ENCODE results near the gene MELTF. TPM values are rescaled to one million over a fixed set of nuclear protein-coding genes. Genes with fewer than 3 reads are reported as not detected.

MELTF gene
- total RNA-seq, 1 experiment from 2014 or later = 9.2 TPM

GRCh38 chr3:197010556-197011351, 18.9 kb downstream of the MELTF start:
- Mint-ChIP-seq H3K36me3 (ENCODE audit: insufficient read depth in 1 of 3, low read depth in 3 of 3) (no peaks in the 10 kb centered on the region), H3K4me3 (no peak overlapping the region), H3K27ac (no peak overlapping the region), H3K27me3 (ENCODE audit: low read depth) (peaks cover 8% of the 10 kb centered on the region), H3K9me3 (no peaks in the 10 kb centered on the region), H3K4me1 (peaks cover 0 to 3% of the 10 kb centered on the region in 2 experiments; a peak in 1 of 4 replicates)
- Histone ChIP-seq H2BK15ac (ENCODE audit: low read depth, low read length) (no peak overlapping the region), H3K27me3 (ENCODE audit: insufficient read depth, low read length) (no peaks in the 10 kb centered on the region), H3K9me3 (ENCODE audit: control insufficient read depth, low read depth, low read length) (no peaks in the 10 kb centered on the region), H3K4ac (ENCODE audit: low read depth, low read length) (no peak overlapping the region), H3K9ac (ENCODE audit: extremely low read depth, insufficient read length, low read length) (no peak overlapping the region), H2BK120ac (ENCODE audit: low read depth, low read length, poor library complexity, severe bottlenecking) (no peak overlapping the region), H2AFZ (ENCODE audit: low read length) (no peak overlapping the region), H3K4me1 (ENCODE audit: insufficient read depth, low read length) (no peaks in the 10 kb centered on the region), H3K23ac (ENCODE audit: insufficient read length, low read depth, low read length) (no peak overlapping the region), H4K20me1 (ENCODE audit: control insufficient read depth, insufficient read depth, insufficient read length) (no peaks in the 10 kb centered on the region), H2BK20ac (ENCODE audit: low read depth, low read length, poor library complexity, severe bottlenecking) (no peak overlapping the region), H4K8ac (replicated peaks; ENCODE audit: insufficient read length, low read depth, low read length) (no peak overlapping the region), H3K23me2 (ENCODE audit: insufficient read length, low read depth, low read length, poor library complexity, severe bottlenecking) (no peaks in the 10 kb centered on the region), H2AK5ac (ENCODE audit: insufficient read length, low read length) (no peak overlapping the region), H3K79me1 (ENCODE audit: insufficient read depth, low read depth, low read length, poor library complexity, severe bottlenecking) (no peaks in the 10 kb centered on the region), H3K79me2 (ENCODE audit: insufficient read depth, low read length) (no peaks in the 10 kb centered on the region), H4K5ac (ENCODE audit: insufficient read length, low read depth, low read length) (no peak overlapping the region), H3K56ac (ENCODE audit: insufficient read length, low read depth, low read length) (no peak overlapping the region), H2BK5ac (ENCODE audit: insufficient read length, low read length) (no peak overlapping the region), H3K27ac (ENCODE audit: insufficient read length, low read depth, low read length) (no peak overlapping the region), H2BK12ac (ENCODE audit: insufficient read length, low read depth, low read length) (no peak overlapping the region), H4K91ac (ENCODE audit: insufficient read length, low read depth, low read length) (no peak overlapping the region), H3K4me2 (ENCODE audit: insufficient read depth, insufficient read length, low read length) (no peak overlapping the region), H3K14ac (ENCODE audit: insufficient read depth, low read length) (no peak overlapping the region), H3T11ph (ENCODE audit: low read length) (no peak overlapping the region), H3K18ac (ENCODE audit: insufficient read length, low read depth, low read length) (no peak overlapping the region)
- DNase-seq = no peak
- WGBS (ENCODE audit: extremely low coverage, insufficient read length, low lambda C conversion rate) = no CpG with 5 or more reads among the region's 30 CpGs
- no peak for TF ChIP-seq CTCF (conservative IDR thresholded peaks at IDR 0.05)

Measured in H9 (cell line).